ENCODE results near the gene ADGRG6. TPM values are rescaled to one million over a fixed set of nuclear protein-coding genes. Genes with fewer than 3 reads are reported as not detected.

The ADGRG6 gene
- total RNA-seq, 1 experiment from 2014 or later: 30.3 TPM

DNA sequence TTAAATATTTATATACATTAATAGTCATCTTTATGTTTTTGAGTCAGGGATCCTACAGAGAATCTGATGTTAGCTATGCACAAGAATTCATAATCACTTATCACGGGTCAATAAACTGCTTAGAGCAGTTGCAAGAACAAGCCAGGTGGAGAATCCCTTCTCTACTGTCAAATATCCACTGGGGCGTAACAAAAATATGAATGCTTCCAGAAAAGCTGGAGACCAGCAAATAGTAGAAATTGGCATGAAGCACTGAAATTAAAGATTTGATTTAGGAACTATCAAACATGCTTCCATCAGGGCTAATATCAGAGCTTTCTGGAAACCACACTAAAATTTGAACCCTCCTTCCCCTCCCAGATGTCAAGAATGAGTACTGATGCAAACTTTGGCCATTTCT, 37.3 kb downstream of the ADGRG6 start:
- Histone ChIP-seq H2AFZ (no peak overlapping the region), H3K4me3 (no peak overlapping the region), H3K27me3 (ENCODE audit: insufficient read depth, low read depth) (no peaks in the 10 kb centered on the region), H3K9me3 (ENCODE audit: insufficient read depth, low read depth) (no peaks in the 10 kb centered on the region), H3K9me2 (ENCODE audit: insufficient read depth) (no peaks in the 10 kb centered on the region), H3K79me2 (ENCODE audit: low read depth) (no peaks in the 10 kb centered on the region; the same call in 1 of the 2 replicates), H3K36me3 (ENCODE audit: low read depth) (no peaks in the 10 kb centered on the region), H3K4me1 (replicated peaks; ENCODE audit: insufficient read depth) (peaks cover 10% of the 10 kb centered on the region; the same call in 1 of the 2 replicates), H3F3A (ENCODE audit: insufficient read depth, low read depth) (no peaks in the 10 kb centered on the region), H3K27ac (no peak overlapping the region), H3K4me2 (no peak overlapping the region), H4K20me1 (ENCODE audit: insufficient read depth) (no peaks in the 10 kb centered on the region)
- CTCF ChIA-PET: no interaction called here
- TF ChIP-seq CTCF (conservative IDR thresholded peaks at IDR 0.05): no peak
- no TSS peak for BruUV-seq (replicated peaks)
- POLR2A ChIA-PET (ENCODE audit: unreplicated experiment): interaction anchor here (0.7 kb wide), 1 partner anchor 16 kb away, joined by 4 read pairs; no protein-coding TSS in a partner anchor
- intact Hi-C loops (cut with micrococcal nuclease; ENCODE audit: unreplicated experiment): no loop called here
- no peak for DNase-seq

DNA sequence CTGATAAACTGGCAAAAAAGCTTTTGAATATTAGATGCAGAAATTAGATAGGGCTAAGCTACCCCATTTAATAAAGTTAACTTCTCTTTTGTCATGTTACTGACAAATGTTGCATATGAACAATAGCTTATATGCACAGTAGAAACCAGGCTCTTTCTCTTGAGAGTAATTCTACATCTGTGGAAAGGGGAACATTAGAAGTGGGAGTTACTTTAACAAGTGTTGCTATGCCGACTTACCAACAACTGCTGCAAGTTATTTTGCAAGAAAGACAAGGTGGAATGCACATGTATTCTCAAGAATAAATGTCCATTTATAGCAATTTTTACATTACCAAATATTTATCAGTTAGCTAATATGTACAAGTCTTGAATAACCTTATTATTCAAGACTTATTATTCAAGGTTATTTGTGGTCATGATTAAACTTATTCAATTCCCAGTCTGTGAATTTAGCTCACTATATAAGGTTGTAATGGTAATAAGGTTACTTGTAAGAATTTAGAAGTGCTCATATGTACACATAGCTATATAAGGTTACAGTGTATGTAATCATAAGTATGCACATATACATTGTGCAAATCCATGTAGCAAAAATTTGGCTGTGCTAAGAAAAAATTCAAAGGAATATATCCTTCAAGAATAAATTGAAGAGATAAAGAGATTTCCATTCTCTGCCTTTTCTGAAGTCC, 38.3 kb downstream of the ADGRG6 start:
- Histone ChIP-seq H3K4me1 (replicated peaks; ENCODE audit: insufficient read depth) (peaks cover 10% of the 10 kb centered on the region; the same call in 1 of the 2 replicates), H3K36me3 (ENCODE audit: low read depth) (no peaks in the 10 kb centered on the region), H3K4me3 (no peak overlapping the region), H3K79me2 (ENCODE audit: low read depth) (no peaks in the 10 kb centered on the region; the same call in 1 of the 2 replicates), H4K20me1 (ENCODE audit: insufficient read depth) (no peaks in the 10 kb centered on the region), H3K9me3 (ENCODE audit: insufficient read depth, low read depth) (no peaks in the 10 kb centered on the region), H3K9me2 (ENCODE audit: insufficient read depth) (no peaks in the 10 kb centered on the region), H3K4me2 (no peak overlapping the region), H3K27me3 (ENCODE audit: insufficient read depth, low read depth) (no peaks in the 10 kb centered on the region), H3K27ac (no peak overlapping the region), H3F3A (ENCODE audit: insufficient read depth, low read depth) (no peaks in the 10 kb centered on the region), H2AFZ (no peak overlapping the region)
- POLR2A ChIA-PET (ENCODE audit: unreplicated experiment): no interaction called here
- no peak for TF ChIP-seq EZH2 (IDR thresholded peaks at IDR 0.05; ENCODE audit: low read depth)
- no peak for TF ChIP-seq CTCF (conservative IDR thresholded peaks at IDR 0.05)
- DNase-seq: no peak
- intact Hi-C loops (cut with micrococcal nuclease; ENCODE audit: unreplicated experiment): no loop called here
- BruUV-seq (replicated peaks): no TSS peak
- CTCF ChIA-PET: no interaction called here

DNA sequence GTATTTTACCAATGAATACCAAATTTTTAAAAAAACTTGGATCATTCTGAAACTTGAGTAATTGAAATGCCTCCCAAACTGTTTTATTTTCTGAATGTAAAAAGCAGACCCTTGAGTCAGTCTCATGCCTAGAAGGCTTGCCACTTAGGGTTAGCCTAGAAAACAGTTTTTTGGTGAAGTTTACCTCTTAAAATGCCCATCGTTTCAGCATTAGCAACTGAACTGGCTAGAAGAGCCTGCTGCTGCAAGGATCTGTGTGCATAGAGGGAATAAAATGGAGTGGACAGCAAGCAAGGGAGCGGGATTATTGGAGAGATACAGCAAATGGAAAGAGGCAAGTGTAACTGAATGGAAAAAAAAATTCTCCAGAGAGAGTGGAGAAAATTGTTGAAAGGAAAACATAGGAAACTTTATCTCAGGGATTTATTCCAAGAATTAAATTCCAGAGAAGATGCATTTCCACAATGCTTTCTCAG, 40.1 kb downstream of the ADGRG6 start:
- Histone ChIP-seq H3K9me3 (ENCODE audit: insufficient read depth, low read depth) (no peaks in the 10 kb centered on the region), H3K9me2 (ENCODE audit: insufficient read depth) (no peaks in the 10 kb centered on the region), H3K36me3 (ENCODE audit: low read depth) (no peaks in the 10 kb centered on the region), H3F3A (ENCODE audit: insufficient read depth, low read depth) (no peaks in the 10 kb centered on the region), H3K4me3 (no peak overlapping the region), H3K27me3 (ENCODE audit: insufficient read depth, low read depth) (no peaks in the 10 kb centered on the region), H4K20me1 (ENCODE audit: insufficient read depth) (no peaks in the 10 kb centered on the region), H3K4me2 (no peak overlapping the region), H2AFZ (no peak overlapping the region), H3K79me2 (ENCODE audit: low read depth) (no peaks in the 10 kb centered on the region; the same call in 1 of the 2 replicates), H3K27ac (no peak overlapping the region), H3K4me1 (replicated peaks; ENCODE audit: insufficient read depth) (peaks cover 10% of the 10 kb centered on the region; the same call in 1 of the 2 replicates)
- BruUV-seq (replicated peaks): no TSS peak
- TF ChIP-seq EZH2 (IDR thresholded peaks at IDR 0.05; ENCODE audit: low read depth) (no peak), CTCF (conservative IDR thresholded peaks at IDR 0.05) (no peak)
- ChIA-PET POLR2A (ENCODE audit: unreplicated experiment) (no interaction called here), CTCF (no interaction called here)
- no peak for DNase-seq
- intact Hi-C loops (cut with micrococcal nuclease; ENCODE audit: unreplicated experiment): no loop called here
